Stimulated activated CD8-positive, alpha-beta memory T cell treated with anti-CD3 and anti-CD28 coated beads, Interleukin-7, amount 100 ng/mL, for 24 hours (primary cell): ENCODE measurements around the gene DMRTB1.
A peak's percentile ranks its signal among the peaks of the same experiment; 100 is the strongest.
"Not testable (repeated sequence)": the region's sequence is repeated elsewhere in the genome, so short reads cannot be mapped to it uniquely, and the experiment has no call there.

Experiments used
- DNase-seq: peaks from one replicate; pipeline ENCODE4 v3.0.0-alpha.2; 2020; ENCODE audit warnings: low read depth

The DMRTB1 gene

DNA sequence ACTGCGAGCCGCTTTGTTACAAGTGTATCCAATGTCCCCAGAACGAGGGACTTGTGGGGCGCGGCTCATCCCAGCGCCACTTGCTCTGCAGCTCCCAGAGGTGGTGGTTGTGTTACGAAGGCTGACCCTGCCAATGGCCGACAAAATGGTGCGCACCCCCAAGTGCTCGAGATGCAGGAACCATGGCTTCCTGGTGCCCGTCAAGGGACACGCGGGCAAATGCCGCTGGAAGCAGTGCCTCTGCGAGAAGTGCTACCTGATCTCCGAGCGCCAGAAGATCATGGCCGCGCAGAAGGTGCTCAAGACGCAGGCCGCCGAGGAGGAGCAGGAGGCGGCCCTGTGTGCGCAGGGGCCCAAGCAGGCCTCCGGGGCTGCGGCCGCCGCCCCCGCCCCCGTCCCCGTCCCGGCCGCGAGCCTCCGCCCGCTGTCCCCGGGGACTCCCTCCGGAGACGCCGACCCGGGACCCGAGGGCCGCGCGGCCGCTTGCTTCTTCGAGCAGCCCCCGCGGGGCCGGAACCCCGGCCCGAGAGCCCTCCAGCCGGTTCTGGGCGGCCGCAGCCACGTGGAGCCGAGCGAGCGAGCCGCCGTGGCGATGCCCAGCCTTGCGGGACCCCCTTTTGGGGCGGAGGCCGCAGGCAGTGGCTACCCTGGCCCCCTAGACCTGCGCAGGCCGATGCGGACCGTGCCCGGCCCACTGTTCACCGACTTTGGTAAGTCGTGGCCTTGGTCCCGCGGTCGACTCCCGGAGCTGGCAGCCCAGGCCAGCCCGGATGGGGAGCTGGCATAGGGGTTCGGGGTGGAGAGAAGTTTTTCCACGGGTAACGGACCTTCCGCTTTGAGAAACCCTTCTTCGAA, at the start of gene DMRTB1:
TSS of gene DMRTB1 (plus strand) at position 79 of the 855 bp plus-strand sequence. CDS start at position 134, 55 bp downstream.
- DNase-seq = no peak

DNA sequence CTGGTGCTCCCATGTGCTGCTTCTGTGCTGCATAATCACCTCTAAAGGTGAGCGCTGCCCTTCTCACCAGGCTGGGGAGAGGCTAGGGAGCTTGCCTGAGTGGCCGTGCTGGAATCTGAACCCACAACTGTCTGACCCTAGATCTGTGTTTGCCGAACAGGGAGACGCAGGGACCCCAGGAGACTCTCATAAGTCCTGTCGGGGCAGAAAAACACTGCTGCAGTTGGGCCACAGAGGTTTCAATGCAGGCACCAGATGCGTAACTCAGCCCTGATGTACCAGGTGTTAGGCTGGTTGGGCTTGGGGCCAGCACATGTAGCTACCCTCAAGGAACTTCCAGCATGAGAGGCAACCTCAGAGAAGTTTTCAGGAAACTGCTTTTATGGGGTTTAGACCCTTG, 49.5 kb upstream of the DMRTB1 start:
- DNase-seq = no peak

DNA sequence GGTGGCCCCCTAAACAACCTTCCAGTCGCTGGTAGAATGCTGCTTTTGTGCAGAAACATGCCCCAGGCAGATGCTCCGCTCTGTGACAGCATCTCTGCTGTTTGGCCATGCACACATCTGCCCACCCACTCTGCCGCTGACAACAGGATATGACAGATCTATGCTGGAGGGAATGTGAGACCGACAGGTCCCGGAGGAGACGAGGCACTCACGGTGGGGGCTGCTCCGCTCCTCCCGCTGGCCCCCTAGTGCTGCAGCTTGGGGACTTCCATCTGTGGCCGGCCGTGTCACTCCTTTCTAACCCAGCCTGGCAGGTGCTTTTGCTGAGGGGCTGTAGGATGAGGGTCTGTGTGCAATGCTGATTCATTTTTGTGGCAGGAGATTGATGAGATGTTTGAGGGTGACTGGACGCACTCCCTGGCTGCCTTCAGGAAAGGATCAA, 49.1 kb upstream of the DMRTB1 start:
- DNase-seq = no peak

DNA sequence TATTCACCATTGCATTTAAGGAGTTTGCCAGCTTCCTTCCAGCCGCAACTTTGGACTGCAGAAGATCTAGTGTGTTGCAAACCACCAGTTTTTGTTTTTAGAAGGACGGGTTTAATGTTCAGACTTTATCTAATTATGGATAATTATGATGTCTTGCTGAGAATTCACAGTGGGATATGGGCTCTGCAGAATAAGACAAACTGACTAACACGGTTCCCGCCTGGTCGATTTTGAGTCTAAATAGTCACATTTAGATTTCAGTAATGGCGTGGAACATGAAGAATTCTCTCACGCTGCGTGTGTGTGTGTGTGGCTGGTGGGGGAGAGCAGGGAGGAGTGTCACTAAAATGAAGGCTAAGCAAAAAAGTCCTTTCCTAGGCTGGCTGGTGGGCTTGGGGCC, 48.5 kb upstream of the DMRTB1 start:
- DNase-seq = no peak

DNA sequence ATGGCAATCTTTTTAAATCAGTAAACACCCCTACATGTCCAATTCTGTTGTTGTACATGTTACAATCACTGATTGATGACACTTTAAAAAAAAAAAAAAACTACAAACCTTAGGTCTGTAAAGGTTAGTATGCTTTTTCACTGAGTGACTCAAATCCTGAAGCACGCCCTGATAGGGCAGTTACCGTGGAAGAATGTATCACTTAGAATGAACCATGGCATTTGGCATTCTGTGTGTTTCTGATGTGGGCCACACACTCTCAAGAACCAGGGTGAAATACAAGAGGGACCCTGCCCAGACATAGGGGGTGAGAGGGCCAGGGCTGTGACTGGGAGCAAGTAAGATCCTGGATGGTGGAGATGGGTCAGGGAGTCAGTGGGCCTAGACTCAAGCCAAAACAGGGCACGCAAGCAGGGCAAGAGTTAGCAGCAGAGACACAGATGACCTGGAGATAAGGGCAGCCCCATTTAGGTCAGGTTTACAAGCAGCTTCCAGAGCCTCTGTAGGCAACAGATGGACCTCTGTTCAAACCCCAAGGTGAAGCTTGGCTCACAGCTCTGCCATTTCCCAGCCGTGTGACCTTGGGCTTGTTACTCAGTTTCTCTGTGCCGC, 47.6 kb upstream of the DMRTB1 start:
- DNase-seq = no peak

DNA sequence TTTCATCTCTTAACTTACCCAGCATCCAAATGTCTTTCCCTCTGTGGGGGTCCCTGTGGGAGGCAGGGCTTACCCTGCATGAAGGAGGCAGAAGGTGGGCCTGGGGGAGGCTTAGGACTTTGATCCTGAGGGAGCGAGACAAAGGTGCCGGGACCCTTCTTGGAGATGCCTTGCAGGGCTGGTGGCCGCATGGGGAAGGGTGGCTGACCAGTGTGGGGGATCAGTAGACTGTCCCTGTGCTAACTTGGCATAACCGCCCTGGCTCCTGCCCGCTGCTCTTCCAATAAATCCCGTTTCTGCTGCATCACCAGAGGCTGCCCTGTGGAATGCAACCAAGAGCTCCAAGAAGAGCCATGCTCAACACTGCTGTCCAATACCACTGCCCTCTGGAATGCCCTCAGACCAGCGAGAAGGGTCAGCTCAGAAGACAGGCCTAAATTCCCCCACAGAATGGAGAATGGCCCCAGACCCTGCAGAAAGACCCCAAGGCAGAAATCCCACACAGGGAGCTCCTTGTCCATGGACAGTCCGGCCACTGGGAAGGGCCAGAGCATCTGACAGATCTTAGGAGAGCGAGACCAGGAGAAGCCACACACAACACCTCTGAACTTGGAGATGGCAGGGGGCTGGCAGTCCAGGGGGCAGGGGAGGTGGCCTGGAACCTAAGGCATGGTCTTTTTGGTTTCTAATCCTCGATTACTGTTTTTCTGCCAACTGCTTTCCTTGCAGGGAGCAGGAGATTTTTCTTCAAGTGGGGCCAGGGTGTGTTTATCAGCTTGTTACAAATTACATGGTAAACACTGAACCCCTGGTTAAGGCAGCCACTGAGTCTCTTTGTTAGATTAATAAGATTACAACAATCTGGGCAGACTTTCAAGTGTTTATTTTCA, 46.7 kb upstream of the DMRTB1 start:
- DNase-seq = no peak

DNA sequence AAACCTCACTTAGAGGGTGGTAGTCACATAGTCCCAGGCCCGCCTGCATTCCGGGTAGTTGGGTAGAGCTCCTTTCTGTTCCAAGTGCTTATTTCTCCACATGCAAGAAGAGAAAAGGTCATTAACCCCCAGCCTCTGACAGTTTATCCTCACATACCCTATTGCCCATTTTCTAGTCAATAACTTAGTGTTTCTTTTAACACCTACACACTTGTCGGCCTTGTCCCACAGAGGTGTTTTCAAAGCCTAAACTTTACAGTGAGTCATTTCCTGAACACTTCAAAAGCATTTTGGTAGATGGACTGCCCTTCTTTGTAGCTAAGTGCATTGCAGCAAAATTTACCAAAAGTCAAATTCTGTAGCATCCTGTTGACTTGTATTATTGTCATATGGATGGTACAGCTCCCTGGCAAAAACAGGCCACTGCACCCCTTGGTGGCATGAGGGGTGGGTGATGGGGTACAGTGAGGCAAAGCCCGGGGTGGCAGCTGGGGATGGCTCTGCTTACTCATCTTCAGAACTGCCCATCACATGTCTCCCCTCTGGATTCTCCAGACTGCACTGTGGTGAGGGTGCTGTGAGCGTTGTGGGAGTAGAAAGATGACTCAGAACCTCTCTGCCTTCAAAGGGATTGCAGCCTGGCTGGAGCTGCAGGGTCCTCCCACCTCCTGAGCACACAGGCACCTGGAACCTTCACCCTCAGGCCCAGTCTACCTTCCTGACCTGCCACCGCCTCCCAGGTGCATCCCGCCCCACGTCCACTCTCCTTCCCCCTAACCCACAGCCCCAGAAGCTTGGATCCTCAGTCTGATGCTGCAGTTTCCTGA, 45.8 kb upstream of the DMRTB1 start:
- peak; percentile 16 for DNase-seq

DNA sequence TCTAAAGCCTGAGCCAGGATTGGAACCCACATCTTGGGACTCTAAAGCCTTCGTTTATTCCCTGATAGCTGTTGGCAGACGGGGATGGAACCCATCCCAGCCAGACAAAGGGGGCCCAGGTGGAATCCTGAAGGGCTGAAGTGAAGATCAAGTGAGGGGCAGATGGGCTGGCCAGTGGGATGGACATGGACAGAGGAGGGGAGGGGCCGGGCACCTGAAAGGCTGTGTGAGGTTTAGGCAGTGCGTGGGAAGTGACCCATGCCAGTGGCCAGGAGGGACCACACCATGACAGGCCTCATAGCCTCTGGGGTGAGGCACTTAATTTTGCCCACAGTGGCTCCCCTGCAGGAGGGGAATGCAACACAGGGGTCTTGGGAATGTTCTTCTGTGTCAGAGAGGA, 44.6 kb upstream of the DMRTB1 start:
- DNase-seq = no peak

DNA sequence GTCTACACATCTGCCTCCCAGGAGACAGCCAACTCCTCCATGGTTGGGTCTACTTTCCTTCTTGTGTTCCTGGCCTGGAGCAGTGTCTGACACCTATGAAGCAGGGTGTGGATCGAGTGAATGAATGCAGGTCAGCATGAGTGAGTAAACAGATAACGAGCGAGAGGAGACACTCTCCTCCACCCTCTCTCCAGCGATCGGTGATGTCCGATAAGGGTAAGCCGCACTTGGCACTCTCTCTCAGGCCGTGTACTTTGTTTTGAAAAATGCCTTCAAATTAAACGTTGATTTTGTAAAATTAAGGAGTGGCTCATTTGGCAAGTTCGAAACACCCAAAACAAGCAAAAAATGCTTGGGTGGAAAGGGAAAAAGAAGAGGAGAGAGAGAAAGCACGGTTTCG, 43.8 kb upstream of the DMRTB1 start:
- no peak for DNase-seq

DNA sequence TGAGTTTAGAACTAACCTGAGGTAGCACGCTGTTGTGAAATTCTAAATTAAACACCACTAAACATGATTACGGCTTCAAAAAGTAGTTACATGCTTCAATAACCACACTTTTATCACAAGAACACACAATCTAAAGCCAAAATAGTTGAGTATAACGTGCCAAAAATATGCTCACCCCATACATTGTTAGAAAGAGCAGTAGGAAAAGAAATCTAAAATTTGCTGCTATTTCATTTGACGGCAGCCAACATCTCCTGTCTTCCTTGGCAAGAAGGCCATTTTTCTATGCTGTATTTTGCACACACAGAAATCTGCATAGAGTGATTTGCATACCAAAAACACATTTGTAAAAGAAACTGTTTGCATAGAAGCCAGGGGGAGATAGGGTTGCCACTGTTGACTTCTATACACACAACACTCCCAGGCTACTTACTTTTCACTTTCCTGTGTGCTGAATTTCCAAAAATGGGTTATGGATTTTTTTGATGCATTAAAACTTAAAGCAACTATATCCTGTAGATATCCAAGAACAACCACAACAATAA, 42.9 kb upstream of the DMRTB1 start:
- DNase-seq = no peak

DNA sequence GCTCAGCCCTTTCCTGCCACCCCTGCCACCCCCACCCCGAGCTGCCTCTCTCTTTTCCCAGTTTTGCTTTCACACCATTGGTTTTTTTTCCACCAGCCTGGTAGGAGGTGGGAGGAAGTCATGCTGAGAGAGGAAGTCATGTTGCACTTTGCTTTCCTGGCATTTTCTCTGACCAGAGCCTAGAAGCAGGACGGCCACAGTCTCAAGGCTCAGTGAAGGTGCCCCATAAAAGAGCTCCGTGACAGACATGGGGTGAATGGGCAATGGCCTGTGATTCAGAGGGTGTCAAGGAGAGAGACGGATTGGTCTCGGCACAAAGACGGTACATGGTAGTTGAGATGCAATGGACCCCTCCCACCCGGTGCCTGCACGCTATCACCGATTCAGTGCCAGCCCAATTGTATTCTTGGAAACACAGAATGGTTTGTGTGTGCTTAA, 42.1 kb upstream of the DMRTB1 start:
- DNase-seq = no peak

DNA sequence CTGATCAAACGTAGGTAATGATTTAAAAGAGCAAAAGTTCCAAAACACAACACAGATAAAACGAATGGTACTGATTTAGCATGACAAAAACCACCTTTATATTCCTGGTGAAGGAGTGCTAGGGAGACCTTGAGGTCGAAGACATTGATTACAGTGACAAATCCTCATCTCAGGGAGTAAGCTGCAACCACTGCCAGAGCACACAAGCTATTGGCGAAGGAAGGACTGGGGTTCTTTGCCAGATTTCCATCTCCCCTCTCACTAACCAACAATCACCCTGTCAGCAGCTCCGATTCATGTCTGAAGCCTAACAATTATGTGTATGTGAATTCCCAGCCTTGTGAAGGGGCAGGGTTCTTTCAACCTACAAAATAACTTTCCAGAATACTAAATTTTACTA, 40.2 kb upstream of the DMRTB1 start:
- DNase-seq = no peak

DNA sequence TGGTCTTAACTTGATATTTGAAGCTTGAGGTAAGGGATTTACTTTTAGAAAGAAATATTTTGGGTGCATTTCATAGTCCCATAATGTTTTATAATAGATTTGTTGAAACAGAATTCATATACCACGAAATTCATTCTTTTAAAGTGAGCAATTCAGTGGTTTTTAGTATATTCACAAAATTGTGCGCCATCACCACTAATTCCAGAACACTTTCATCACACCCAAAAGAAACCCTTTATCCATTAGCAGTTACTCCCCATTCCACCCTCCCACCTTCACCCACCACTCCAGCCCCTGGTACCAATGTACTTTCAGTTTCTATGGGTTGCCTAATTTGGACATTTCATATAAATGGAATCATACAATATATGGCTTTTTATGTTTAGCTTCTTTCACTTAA, 38.9 kb upstream of the DMRTB1 start:
- DNase-seq = no peak

DNA sequence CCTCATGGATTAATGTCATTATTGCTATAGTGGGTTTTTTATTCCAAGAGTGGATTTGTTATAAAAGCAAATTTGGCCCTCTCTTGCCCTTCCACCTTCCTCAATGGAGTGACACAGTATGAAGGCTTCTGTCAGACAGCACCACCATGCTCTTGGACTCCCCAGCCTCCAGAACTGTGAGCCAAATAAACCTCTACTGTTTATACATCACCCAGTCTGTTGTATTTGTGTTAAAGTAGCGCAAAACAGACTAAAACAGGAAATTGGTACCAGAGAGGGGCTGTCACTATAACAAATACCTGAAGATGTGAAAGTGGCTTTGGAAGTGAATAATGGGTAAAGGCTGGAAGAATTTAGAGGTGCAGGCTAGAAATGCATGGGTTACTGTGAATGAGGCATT, 38.0 kb upstream of the DMRTB1 start:
- DNase-seq = no peak

DNA sequence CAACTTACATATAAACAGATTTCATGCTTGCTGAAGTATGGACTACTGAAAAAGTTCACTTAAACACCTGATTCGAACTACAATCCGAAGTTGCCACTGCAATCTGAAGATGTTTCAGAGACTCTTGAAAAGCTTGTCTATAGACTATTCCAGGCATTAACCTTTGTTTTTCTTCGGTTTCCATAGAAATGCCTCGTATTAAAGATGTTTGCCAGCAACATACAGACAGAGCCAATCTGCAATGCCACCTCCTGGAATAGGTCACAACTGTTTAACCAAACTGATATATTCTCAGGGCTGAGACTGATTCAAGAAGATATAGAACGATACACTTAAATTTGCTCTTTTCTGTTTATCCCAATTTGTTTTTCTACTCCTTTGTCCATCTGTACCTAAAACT, 28.9 kb upstream of the DMRTB1 start:
- no peak for DNase-seq

DNA sequence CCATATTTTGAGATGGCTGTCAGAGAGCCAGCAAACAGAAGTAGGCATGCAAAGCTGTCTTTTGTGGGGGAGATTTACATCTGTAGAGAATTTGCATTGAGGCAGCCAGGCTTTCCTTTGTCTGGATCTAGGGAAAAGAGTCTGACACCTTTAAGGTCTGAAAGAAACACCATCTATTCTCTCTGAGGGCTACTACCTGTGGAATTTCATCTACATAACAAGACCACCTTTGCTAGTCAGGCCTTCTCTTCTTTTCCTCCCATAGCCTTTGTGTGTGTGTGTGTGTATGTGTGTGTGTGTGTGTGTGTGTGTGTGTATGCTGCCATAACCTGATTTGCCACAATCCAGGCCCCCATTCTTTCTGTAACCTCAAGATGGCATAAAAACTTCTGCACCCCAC, 28.4 kb upstream of the DMRTB1 start:
- no peak for DNase-seq

DNA sequence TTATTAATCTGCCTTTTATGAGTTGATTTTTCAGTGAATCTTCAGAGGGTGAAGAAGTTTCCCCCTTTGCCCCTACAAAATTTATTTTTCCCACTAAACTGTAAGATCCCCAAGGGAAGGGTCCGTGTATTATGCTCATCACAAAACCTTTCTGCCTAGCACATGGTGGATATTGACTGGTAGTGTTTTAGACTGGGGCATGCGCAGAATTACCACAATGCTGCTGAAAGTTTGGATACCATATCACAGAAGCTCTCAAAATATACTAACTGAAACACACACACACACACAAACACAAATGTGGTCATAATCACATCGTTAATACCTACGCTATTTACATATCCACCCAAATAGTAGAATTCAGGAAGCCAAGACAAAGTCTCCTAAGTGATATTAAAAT, 28.0 kb upstream of the DMRTB1 start:
- no peak for DNase-seq

DNA sequence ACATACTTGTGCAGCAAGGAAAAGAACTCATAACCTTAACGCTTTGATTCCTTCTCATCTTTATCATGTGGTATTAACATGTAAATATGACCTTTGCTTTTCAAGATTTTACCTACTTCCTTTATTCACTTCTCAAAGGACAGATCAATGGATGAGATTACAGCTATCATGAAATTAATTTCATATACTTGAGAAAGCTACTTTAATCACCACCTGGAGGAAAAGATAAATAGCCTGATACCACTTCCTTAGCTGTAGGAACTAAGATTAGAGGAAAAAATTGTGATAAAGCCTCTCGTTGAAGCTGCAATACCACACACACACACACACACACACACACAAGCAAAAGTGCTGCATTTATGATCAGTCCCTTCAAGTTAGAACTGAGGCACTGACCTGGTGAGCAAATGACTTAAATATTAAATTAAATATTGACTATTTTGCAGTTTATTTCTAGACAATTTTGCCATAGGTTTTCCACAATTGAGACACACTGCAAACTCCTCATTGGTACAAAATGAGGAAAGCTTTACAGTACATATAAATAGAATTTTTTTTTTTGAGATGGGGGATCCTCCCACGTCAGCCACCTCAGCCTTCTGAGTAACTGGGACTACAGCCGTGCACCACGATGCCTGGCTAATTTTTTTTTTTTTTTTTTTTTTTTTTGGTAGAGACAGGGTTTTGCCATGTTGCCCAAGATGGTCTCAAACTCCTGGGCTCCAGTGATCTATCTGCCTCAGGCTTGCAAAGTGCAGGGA, 27.2 kb upstream of the DMRTB1 start:
- no peak for DNase-seq

DNA sequence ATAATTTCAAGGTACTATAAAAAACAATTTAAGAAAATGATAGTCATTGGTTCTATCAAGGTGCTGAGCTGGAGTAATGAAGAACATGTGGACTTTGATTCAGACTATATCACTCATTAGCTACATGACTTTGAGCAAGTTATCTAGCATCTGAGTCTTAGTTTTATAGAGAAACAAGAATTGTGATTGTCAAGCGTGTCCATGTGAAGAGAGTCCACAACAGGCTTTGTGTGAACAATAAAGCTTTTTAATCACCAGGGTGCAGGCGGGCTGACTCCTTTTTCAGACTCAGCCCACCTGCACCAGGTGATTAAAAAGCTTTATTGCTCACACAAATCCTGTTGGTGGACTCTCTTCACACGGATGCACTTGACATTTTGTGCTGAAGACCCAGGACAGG, 26.6 kb upstream of the DMRTB1 start:
- DNase-seq = no peak

DNA sequence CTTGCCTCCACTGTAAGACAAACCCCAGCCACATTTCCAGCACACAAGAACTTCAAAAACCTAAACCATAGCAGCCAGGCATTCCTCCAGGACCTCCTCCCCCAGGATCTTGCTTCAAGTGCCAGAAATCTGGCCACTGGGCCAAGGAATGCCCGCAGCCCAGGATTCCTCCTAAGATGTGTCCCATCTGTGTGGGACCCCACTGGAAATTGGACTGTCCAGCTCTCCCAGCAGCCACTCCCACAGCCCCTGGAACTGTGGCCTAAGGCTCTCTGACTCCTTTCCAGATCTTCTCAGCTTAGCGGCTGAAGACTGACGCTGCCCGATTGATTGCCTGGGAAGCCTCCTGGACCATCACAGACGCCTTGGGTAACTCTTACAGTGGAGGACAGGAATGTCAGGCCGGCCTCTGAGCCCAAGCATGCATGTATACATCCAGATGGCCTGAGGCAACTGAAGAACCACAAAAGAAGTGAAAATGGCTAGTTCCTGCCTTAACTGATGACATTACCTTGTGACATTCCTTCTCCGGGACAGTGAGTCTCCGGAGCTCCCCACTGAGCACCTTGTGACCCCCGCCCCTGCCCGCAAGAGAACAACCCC, 24.7 kb upstream of the DMRTB1 start:
- not testable (repeated sequence) for DNase-seq
